Keratinocyte (primary cell): ENCODE measurements around the gene BMPR1B. TPM values are rescaled to one million over a fixed set of nuclear protein-coding genes. Genes with fewer than 3 reads are reported as not detected.
"Not testable (repeated sequence)": the region's sequence is repeated elsewhere in the genome, so short reads cannot be mapped to it uniquely, and the experiment has no call there.

ENCODE experiments used
- DNase-seq: peaks from one replicate; pipeline ENCODE4 v3.0.0-alpha.2; 2011; ENCODE audit warnings: low read depth, missing footprints, low spot score
- FAIRE-seq: peaks from 2 replicates; lab custom pipeline; 2011; peaks lifted over from hg19 to GRCh38; lab: Jason Lieb, UNC
- H2AFZ ChIP-seq: 2 replicates; pipeline ENCODE4 v1.6.0; 2012; ENCODE audit warnings: low read length, control low read depth, inconsistent platforms; ENCODE audit not compliant: control insufficient read depth
- H3K27ac ChIP-seq: 2 replicates; pipeline ENCODE4 v1.5.1; 2011; ENCODE audit warnings: low read length; ENCODE audit not compliant: control insufficient read depth, insufficient read depth
- H3K27me3 ChIP-seq: 3 replicates; pipeline ENCODE4 v1.6.0; 2011; ENCODE audit warnings: low read length; ENCODE audit not compliant: control insufficient read depth, insufficient read depth; ENCODE audit errors: extremely low read depth
- H3K36me3 ChIP-seq, 2 experiments: 2 replicates in 1 of 2; 3 replicates in 1 of 2; pipeline ENCODE4 v1.5.1; 2011; ENCODE audit warnings: low read length in 2 of 2, mild to moderate bottlenecking in 1 of 2; ENCODE audit not compliant: control insufficient read depth in 2 of 2, insufficient read depth in 2 of 2; ENCODE audit errors: extremely low read depth in 1 of 2
- H3K4me1 ChIP-seq: 3 replicates; pipeline ENCODE4 v1.5.1; 2011; ENCODE audit warnings: low read length; ENCODE audit not compliant: control insufficient read depth, insufficient read depth; ENCODE audit errors: extremely low read depth
- H3K4me2 ChIP-seq: 3 replicates; pipeline ENCODE4 v1.6.0; 2011; ENCODE audit warnings: low read depth, low read length; ENCODE audit not compliant: control insufficient read depth, insufficient read depth; ENCODE audit errors: extremely low read depth
- H3K4me3 ChIP-seq, 3 experiments: fragments of 200-600 bp in 1 of 3; sonication (generic) in 1 of 3; 2 replicates in 2 of 3; 3 replicates in 1 of 3; pipeline ENCODE4 v1.5.1; 2011 to 2016; ENCODE audit warnings: low read length in 3 of 3, mild to moderate bottlenecking in 3 of 3, control low read depth in 2 of 3, inconsistent platforms in 1 of 3, low read depth in 1 of 3, mixed read lengths in 1 of 3, mixed run types in 1 of 3, moderate library complexity in 1 of 3; ENCODE audit not compliant: control insufficient read depth in 2 of 3, insufficient read depth in 2 of 3; ENCODE audit errors: extremely low read depth in 1 of 3
- H3K79me2 ChIP-seq: 2 replicates; pipeline ENCODE4 v1.6.0; 2012; ENCODE audit warnings: low read length; ENCODE audit not compliant: control insufficient read depth, insufficient read depth
- H3K9ac ChIP-seq: 3 replicates; pipeline ENCODE4 v1.6.0; 2011; ENCODE audit warnings: low read length; ENCODE audit not compliant: control insufficient read depth, insufficient read depth; ENCODE audit errors: extremely low read depth
- H3K9me1 ChIP-seq: 3 replicates; pipeline ENCODE4 v1.6.0; 2011; ENCODE audit warnings: low read length; ENCODE audit not compliant: control insufficient read depth, insufficient read depth; ENCODE audit errors: extremely low read depth
- H3K9me3 ChIP-seq: 2 replicates; pipeline ENCODE4 v1.5.1; 2012; ENCODE audit warnings: low read depth, low read length; ENCODE audit not compliant: control insufficient read depth
- H4K20me1 ChIP-seq: 3 replicates; pipeline ENCODE4 v1.6.0; 2011; ENCODE audit warnings: low read length; ENCODE audit not compliant: control insufficient read depth, insufficient read depth; ENCODE audit errors: extremely low read depth
- EZH2 ChIP-seq: IDR thresholded peaks from one replicate; pipeline ENCODE4 v1.6.1; 2012; ENCODE audit warnings: inconsistent platforms, mild to moderate bottlenecking, low read length, moderate library complexity
- dilution Hi-C: fragments of 300-500 bp; cut with MboI; formaldehyde crosslinking; loops from one replicate; pipeline ENCODE4 v1.7.0; 2020; ENCODE audit warnings: low sequenced_read_pairs; ENCODE audit not compliant: extremely low pct_ligation_motif_present
- polyA plus RNA-seq, 5 experiments: library from polyadenylated mRNA; depleted of rRNA in 3 of 5; stranded (reverse) in 3 of 5; stranded (forward) in 1 of 5; unstranded in 1 of 5; fragments of >200 nt; gene quantifications; 1 replicate in 1 of 5; 2 replicates in 3 of 5; 3 replicates in 1 of 5; pipeline versions ENCODE4 v1.2.1 to v1.2.3, GENCODE V29; 2011 to 2012; ENCODE audit warnings: missing spikeins in 2 of 5, low read depth in 1 of 5, low replicate concordance in 1 of 5
- TF ChIP-seq, protein P1 (sequence below), 3 experiments: IDR thresholded peaks in 1 of 3; conservative IDR thresholded peaks in 1 of 3; optimal IDR thresholded peaks in 1 of 3; 2 replicates in 2 of 3; 3 replicates in 1 of 3; pipeline versions ENCODE3 to v1.5.1; 2011; ENCODE audit warnings: low read length in 3 of 3, mild to moderate bottlenecking in 3 of 3, moderate library complexity in 2 of 3, control low read depth in 1 of 3, inconsistent platforms in 1 of 3; ENCODE audit not compliant: insufficient read depth in 2 of 3; ENCODE audit errors: extremely low read depth in 1 of 3

The BMPR1B gene
- polyA plus RNA-seq, 1 donor (not counting 4 experiments of a cell fraction or from before 2014, with no cell fraction given) = 0.89 TPM

DNA sequence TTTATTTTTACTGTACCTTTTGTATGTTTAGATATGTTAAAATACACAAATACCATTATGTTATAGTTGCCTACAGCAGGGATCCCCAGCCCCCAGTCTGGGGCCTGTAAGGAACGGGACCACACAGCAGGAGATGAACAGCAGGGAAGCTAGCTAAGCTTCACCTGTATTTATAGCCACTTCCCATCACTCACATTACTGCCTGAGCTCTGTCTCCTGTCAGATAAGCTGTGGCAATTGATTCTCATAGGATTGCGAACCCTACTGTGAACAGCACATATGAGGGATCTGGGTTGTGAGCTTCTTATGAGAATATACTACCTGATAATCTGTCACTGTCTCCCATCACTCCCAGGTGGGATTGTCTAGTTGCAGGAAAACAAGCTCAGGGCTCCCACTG is 73.9 kb downstream of the BMPR1B start:
- H3K4me3 ChIP-seq = no peak overlapping the region
- dilution Hi-C loops = no loop called here

DNA sequence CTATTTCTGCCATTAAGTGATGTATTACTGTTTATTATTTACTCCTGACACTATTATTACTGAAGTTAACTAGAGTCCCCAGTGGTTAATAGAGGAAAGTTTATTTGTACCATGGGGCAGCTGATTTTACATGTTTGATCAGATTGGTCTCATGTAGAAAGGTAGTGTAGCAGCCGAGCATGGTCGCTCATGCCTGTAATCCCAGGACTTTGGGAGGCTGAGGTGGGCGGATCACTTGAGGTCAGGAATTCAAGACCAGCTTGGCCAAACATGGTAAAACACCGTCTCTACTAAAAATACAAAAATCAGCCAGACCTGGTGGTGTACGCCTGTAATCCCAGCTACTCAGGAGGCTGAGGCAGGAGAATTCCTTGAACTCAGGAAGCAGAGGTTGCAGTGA is 74.6 kb downstream of the BMPR1B start:
- not testable (repeated sequence) for H3K27ac ChIP-seq, DNase-seq, H3K4me2 ChIP-seq

More for the DNA sequence above, 73.9 kb downstream of the BMPR1B start:
- FAIRE-seq (no peak), DNase-seq (no peak)
- TF ChIP-seq, protein P1, sequence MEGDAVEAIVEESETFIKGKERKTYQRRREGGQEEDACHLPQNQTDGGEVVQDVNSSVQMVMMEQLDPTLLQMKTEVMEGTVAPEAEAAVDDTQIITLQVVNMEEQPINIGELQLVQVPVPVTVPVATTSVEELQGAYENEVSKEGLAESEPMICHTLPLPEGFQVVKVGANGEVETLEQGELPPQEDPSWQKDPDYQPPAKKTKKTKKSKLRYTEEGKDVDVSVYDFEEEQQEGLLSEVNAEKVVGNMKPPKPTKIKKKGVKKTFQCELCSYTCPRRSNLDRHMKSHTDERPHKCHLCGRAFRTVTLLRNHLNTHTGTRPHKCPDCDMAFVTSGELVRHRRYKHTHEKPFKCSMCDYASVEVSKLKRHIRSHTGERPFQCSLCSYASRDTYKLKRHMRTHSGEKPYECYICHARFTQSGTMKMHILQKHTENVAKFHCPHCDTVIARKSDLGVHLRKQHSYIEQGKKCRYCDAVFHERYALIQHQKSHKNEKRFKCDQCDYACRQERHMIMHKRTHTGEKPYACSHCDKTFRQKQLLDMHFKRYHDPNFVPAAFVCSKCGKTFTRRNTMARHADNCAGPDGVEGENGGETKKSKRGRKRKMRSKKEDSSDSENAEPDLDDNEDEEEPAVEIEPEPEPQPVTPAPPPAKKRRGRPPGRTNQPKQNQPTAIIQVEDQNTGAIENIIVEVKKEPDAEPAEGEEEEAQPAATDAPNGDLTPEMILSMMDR (optimal IDR thresholded peaks at IDR 0.05 in 1 of 3, IDR thresholded peaks at IDR 0.05 in 1 of 3, conservative IDR thresholded peaks at IDR 0.05 in 1 of 3; ENCODE audit: extremely low read depth in 1 of 3, insufficient read depth in 2 of 3, low read length in 3 of 3) = no peak
- no peak for TF ChIP-seq EZH2
- Histone ChIP-seq H4K20me1 (no peaks in the 10 kb centered on the region), H3K27me3 (no peaks in the 10 kb centered on the region), H3K27ac (no peak overlapping the region), H3K79me2 (no peaks in the 10 kb centered on the region), H3K9me1 (no peaks in the 10 kb centered on the region), H3K9ac (no peak overlapping the region), H3K9me3 (no peaks in the 10 kb centered on the region), H2AFZ (no peak overlapping the region), H3K4me2 (no peak overlapping the region), H3K4me1 (peaks cover 24% of the 10 kb centered on the region), H3K36me3 (no peaks in the 10 kb centered on the region)

DNA sequence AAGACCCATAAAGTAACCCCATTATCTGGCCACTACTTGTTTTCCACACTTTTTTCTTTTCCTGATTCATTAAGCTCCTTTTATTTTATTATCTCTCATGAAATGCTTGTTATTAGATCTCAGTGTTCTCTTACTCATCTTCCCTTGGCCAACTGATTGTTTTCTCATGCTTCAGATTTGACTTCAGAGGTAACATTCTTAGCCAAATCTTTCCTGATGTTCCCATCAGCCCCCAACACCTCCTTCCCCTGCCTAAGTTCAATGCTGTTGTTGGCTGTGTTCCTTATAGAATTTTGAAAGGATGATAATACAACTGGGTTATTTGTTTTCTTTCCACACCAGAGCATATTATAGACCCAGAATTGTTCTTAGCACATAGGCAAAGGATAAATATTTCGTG is 75.6 kb downstream of the BMPR1B start:
- no peaks in the 10 kb centered on the region for H3K9me1 ChIP-seq
- no peak for FAIRE-seq
- no peak overlapping the region for H2AFZ ChIP-seq
- no peak overlapping the region for H3K9ac ChIP-seq
- no peaks in the 10 kb centered on the region for H4K20me1 ChIP-seq
- TF ChIP-seq, protein P1 (optimal IDR thresholded peaks at IDR 0.05 in 1 of 3, IDR thresholded peaks at IDR 0.05 in 1 of 3, conservative IDR thresholded peaks at IDR 0.05 in 1 of 3; ENCODE audit: extremely low read depth in 1 of 3, insufficient read depth in 2 of 3, low read length in 3 of 3) = no peak
- no peak for TF ChIP-seq EZH2
- no peak overlapping the region for H3K4me3 ChIP-seq
- no peak for DNase-seq
- H3K9me3 ChIP-seq = no peaks in the 10 kb centered on the region
- H3K36me3 ChIP-seq = no peaks in the 10 kb centered on the region
- dilution Hi-C loops = no loop called here
- H3K27me3 ChIP-seq = no peaks in the 10 kb centered on the region
- no peaks in the 10 kb centered on the region for H3K79me2 ChIP-seq
- H3K4me1 ChIP-seq = peaks cover 9% of the 10 kb centered on the region
- H3K27ac ChIP-seq = no peak overlapping the region
- no peak overlapping the region for H3K4me2 ChIP-seq

More for the DNA sequence above, 74.6 kb downstream of the BMPR1B start:
- H3K4me3 ChIP-seq, H3K36me3 ChIP-seq, FAIRE-seq, H3K9ac ChIP-seq, H4K20me1 ChIP-seq, dilution Hi-C loops, H2AFZ ChIP-seq, H3K79me2 ChIP-seq, H3K9me1 ChIP-seq, H3K9me3 ChIP-seq, H3K27me3 ChIP-seq: not testable (repeated sequence)
- H3K4me1 ChIP-seq = peaks cover 18% of the 10 kb centered on the region
